ENCODE results near the gene TAGAP.

TAGAP gene

GRCh38 chr6:159084493-159085091 lies 39.8 kb upstream of the TAGAP start:
- H3K27me3 ChIP-seq (replicated peaks; ENCODE audit: control insufficient read depth, insufficient read depth, low read length, poor library complexity, severe bottlenecking) = no peaks in the 10 kb centered on the region
- H3K4me3 ChIP-seq (ENCODE audit: insufficient read depth, low read depth, low read length, poor library complexity, severe bottlenecking) = no peak overlapping the region
- no peaks in the 10 kb centered on the region for H3K4me1 ChIP-seq (ENCODE audit: control insufficient read depth, insufficient read depth, low read length, poor library complexity, severe bottlenecking)
- no peak for DNase-seq
- H3K9me3 ChIP-seq (ENCODE audit: control insufficient read depth, low read length) = no peaks in the 10 kb centered on the region
- no peak overlapping the region for H3K27ac ChIP-seq (ENCODE audit: insufficient read depth, low read length, poor library complexity, severe bottlenecking)
- H3K36me3 ChIP-seq (ENCODE audit: control insufficient read depth, insufficient read depth, low read length) = no peaks in the 10 kb centered on the region

DNA sequence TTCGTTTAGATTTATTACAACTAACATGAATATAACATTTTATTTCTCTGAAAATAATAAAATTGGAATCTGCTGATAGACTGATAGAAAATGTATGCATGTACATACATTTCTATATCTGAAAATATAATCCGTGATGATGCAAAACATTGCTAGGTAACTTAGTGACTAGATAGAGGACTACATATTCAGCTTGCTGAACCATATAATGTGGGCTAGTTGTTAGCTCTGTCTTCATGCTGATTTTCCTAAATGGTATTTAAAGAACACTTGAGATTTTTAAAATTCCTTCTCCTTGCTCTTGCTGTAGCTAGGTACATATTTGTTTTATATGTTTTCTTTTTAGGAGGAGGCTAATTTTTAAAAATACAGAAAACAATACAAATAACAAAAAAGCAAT lies 38.4 kb upstream of the TAGAP start:
- DNase-seq = no peak

GRCh38 chr6:159082039-159082815 lies 37.4 kb upstream of the TAGAP start:
- no peak for DNase-seq
- Histone ChIP-seq H3K4me1 (ENCODE audit: control insufficient read depth, insufficient read depth, low read length, poor library complexity, severe bottlenecking) (no peaks in the 10 kb centered on the region), H3K27ac (ENCODE audit: insufficient read depth, low read length, poor library complexity, severe bottlenecking) (no peak overlapping the region), H3K4me3 (ENCODE audit: insufficient read depth, low read depth, low read length, poor library complexity, severe bottlenecking) (no peak overlapping the region), H3K27me3 (replicated peaks; ENCODE audit: control insufficient read depth, insufficient read depth, low read length, poor library complexity, severe bottlenecking) (no peaks in the 10 kb centered on the region), H3K9me3 (ENCODE audit: control insufficient read depth, low read length) (no peaks in the 10 kb centered on the region), H3K36me3 (ENCODE audit: control insufficient read depth, insufficient read depth, low read length) (no peaks in the 10 kb centered on the region)

More for the DNA sequence above, 38.4 kb upstream of the TAGAP start:
- Histone ChIP-seq H3K36me3 (ENCODE audit: control insufficient read depth, insufficient read depth, low read length) (no peaks in the 10 kb centered on the region), H3K27me3 (replicated peaks; ENCODE audit: control insufficient read depth, insufficient read depth, low read length, poor library complexity, severe bottlenecking) (no peaks in the 10 kb centered on the region), H3K4me3 (ENCODE audit: insufficient read depth, low read depth, low read length, poor library complexity, severe bottlenecking) (no peak overlapping the region), H3K4me1 (ENCODE audit: control insufficient read depth, insufficient read depth, low read length, poor library complexity, severe bottlenecking) (no peaks in the 10 kb centered on the region), H3K9me3 (ENCODE audit: control insufficient read depth, low read length) (no peaks in the 10 kb centered on the region), H3K27ac (ENCODE audit: insufficient read depth, low read length, poor library complexity, severe bottlenecking) (no peak overlapping the region)

DNA sequence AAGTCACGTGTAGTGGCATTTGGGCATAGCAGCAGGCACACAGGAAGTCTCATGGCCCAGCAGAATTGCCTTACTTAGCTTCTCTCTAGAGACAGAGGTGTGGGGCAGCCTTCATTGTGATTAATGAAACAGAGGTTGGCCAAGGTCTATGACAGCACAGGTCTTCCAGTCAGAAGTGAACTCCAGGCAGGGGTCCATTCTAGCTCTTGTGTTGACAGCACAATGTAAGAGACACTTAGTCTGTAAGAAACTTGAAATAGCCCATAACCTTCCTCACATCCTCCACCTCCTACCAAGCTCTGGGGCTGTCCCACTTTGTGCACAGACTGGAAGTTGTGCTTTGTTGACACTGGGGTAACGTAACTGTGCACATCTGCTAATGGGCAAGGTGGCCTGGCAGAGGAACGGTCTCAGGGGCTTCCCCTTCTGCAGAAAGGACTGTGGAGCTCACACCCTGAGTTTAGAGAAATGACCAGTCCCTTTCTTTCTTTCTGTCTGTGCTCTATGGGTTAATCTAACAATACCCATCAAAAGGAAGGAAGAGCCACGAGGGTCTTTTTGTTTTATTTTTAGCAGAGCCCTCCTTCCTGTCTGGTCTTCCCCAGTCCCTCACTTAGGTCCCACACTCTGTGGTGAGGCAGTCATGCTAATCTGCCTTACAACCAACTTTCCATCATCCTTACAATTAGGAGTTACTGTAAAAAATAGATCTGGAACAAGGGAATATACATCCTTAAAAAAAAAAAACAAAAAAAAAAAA lies 35.6 kb upstream of the TAGAP start:
- Histone ChIP-seq H3K4me3 (ENCODE audit: insufficient read depth, low read depth, low read length, poor library complexity, severe bottlenecking) (no peak overlapping the region), H3K36me3 (ENCODE audit: control insufficient read depth, insufficient read depth, low read length) (no peaks in the 10 kb centered on the region), H3K9me3 (ENCODE audit: control insufficient read depth, low read length) (no peaks in the 10 kb centered on the region), H3K27ac (ENCODE audit: insufficient read depth, low read length, poor library complexity, severe bottlenecking) (no peak overlapping the region), H3K27me3 (replicated peaks; ENCODE audit: control insufficient read depth, insufficient read depth, low read length, poor library complexity, severe bottlenecking) (no peaks in the 10 kb centered on the region), H3K4me1 (ENCODE audit: control insufficient read depth, insufficient read depth, low read length, poor library complexity, severe bottlenecking) (no peaks in the 10 kb centered on the region)
- DNase-seq = no peak

DNA sequence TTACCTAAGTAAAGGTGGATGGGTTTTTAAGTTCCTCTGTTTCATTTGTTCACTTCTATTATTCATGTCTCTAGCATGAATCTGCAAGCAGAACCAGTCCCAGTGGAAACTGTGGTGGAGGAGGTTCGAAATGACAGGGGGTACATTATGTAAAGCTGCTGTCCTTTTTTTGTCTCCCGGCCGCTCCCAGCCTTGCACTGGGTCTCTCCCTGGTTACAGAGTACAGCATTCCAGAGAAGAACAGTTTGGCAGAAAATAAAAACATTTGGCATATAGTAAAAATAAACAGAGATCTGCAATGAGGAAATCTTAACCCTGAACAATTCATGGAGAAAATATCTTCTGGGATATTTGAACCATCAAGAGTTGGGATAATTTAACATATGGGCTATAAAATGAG lies 34.6 kb upstream of the TAGAP start:
- no peaks in the 10 kb centered on the region for H3K27me3 ChIP-seq (replicated peaks; ENCODE audit: control insufficient read depth, insufficient read depth, low read length, poor library complexity, severe bottlenecking)
- DNase-seq = no peak
- no peak overlapping the region for H3K27ac ChIP-seq (ENCODE audit: insufficient read depth, low read length, poor library complexity, severe bottlenecking)
- H3K9me3 ChIP-seq (ENCODE audit: control insufficient read depth, low read length) = no peaks in the 10 kb centered on the region
- H3K4me3 ChIP-seq (ENCODE audit: insufficient read depth, low read depth, low read length, poor library complexity, severe bottlenecking) = no peak overlapping the region
- no peaks in the 10 kb centered on the region for H3K4me1 ChIP-seq (ENCODE audit: control insufficient read depth, insufficient read depth, low read length, poor library complexity, severe bottlenecking)
- no peaks in the 10 kb centered on the region for H3K36me3 ChIP-seq (ENCODE audit: control insufficient read depth, insufficient read depth, low read length)

DNA sequence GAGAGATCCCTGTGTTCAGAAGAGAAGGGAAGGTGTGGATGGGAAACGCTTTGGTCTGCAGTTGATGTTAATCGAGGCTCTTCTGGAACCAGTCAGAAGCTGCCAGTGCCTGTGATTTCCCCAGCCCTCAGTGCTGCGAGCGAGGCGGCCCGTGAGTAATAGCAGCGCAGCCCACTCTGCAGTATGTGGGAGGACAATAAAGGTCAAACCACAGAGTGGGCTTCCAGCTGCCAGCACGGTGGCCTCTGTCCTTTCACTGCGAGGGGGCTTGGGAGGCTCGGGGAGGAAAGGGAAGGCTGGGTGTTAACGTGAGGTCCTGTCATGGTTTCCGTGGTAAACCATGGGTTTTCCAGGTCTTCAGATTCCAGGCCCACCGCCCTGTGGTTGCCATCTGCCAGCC lies 32.3 kb upstream of the TAGAP start:
- Histone ChIP-seq H3K36me3 (ENCODE audit: control insufficient read depth, insufficient read depth, low read length) (no peaks in the 10 kb centered on the region), H3K4me1 (ENCODE audit: control insufficient read depth, insufficient read depth, low read length, poor library complexity, severe bottlenecking) (no peaks in the 10 kb centered on the region), H3K27ac (ENCODE audit: insufficient read depth, low read length, poor library complexity, severe bottlenecking) (no peak overlapping the region), H3K9me3 (ENCODE audit: control insufficient read depth, low read length) (no peaks in the 10 kb centered on the region), H3K4me3 (ENCODE audit: insufficient read depth, low read depth, low read length, poor library complexity, severe bottlenecking) (no peak overlapping the region), H3K27me3 (replicated peaks; ENCODE audit: control insufficient read depth, insufficient read depth, low read length, poor library complexity, severe bottlenecking) (no peaks in the 10 kb centered on the region)
- DNase-seq = no peak

DNA sequence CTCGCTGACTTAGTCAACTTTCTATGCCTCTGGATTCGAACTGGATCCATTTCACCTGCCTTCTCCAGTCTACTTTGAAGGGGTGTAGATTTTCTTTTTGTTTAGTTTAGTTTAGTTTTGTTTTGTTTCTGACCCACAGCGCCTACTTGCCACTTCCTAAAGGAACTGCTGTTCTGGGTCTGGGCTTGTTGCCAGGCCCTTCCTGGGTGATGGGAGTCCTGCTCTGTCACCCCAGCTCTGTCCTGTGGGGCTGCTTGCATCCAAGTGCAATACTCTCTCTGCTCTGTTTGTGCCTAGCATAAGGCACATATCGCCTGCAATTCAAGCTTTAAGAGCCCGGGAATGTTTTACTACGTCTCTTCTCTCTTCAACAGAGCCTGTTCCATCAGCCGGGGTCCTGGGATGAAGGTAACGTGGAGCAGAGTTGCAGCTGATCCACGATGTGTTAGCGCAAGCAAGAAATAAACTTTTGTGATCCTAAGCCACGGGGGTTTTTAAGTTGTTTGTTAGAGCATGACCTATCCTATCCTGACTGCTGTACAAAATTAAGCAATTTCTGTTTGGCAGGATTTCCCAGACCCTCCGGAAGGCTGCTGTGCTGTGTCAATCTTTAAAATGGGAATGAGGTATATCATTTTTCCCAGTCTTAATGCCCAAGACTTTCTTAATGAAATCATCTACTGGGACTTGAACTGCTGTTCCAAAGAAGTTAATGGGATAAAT lies 30.9 kb upstream of the TAGAP start:
- no peak for DNase-seq
- Histone ChIP-seq H3K27me3 (replicated peaks; ENCODE audit: control insufficient read depth, insufficient read depth, low read length, poor library complexity, severe bottlenecking) (no peaks in the 10 kb centered on the region), H3K9me3 (ENCODE audit: control insufficient read depth, low read length) (no peaks in the 10 kb centered on the region), H3K4me1 (ENCODE audit: control insufficient read depth, insufficient read depth, low read length, poor library complexity, severe bottlenecking) (no peaks in the 10 kb centered on the region), H3K36me3 (ENCODE audit: control insufficient read depth, insufficient read depth, low read length) (no peaks in the 10 kb centered on the region), H3K4me3 (ENCODE audit: insufficient read depth, low read depth, low read length, poor library complexity, severe bottlenecking) (no peak overlapping the region), H3K27ac (ENCODE audit: insufficient read depth, low read length, poor library complexity, severe bottlenecking) (no peak overlapping the region)

DNA sequence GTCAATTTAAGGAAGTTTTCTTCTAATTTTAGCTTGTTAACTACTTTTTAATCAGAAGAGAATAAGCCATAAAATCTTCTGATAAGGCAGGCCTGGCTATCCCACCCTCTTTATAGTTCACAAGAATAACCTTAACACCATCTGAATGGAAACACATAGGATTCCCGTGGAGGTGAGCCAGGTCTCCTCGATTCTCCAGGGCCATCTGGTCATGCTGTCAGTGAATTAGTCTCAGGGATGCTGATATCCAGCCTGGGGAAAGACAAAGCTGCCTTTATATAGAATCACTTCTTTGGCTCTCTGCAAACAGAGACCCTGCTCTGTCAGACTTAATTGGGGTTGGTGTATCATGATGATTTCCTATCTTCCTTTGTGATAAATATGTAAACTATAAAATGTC lies 30.1 kb upstream of the TAGAP start:
- Histone ChIP-seq H3K9me3 (ENCODE audit: control insufficient read depth, low read length) (no peaks in the 10 kb centered on the region), H3K27me3 (replicated peaks; ENCODE audit: control insufficient read depth, insufficient read depth, low read length, poor library complexity, severe bottlenecking) (no peaks in the 10 kb centered on the region), H3K27ac (ENCODE audit: insufficient read depth, low read length, poor library complexity, severe bottlenecking) (no peak overlapping the region), H3K4me1 (ENCODE audit: control insufficient read depth, insufficient read depth, low read length, poor library complexity, severe bottlenecking) (no peaks in the 10 kb centered on the region), H3K36me3 (ENCODE audit: control insufficient read depth, insufficient read depth, low read length) (no peaks in the 10 kb centered on the region), H3K4me3 (ENCODE audit: insufficient read depth, low read depth, low read length, poor library complexity, severe bottlenecking) (no peak overlapping the region)
- DNase-seq = no peak

- Histone ChIP-seq H3K36me3 (ENCODE audit: control insufficient read depth, insufficient read depth, low read length) (no peaks in the 10 kb centered on the region), H3K27me3 (replicated peaks; ENCODE audit: control insufficient read depth, insufficient read depth, low read length, poor library complexity, severe bottlenecking) (no peaks in the 10 kb centered on the region), H3K9me3 (ENCODE audit: control insufficient read depth, low read length) (no peaks in the 10 kb centered on the region), H3K27ac (ENCODE audit: insufficient read depth, low read length, poor library complexity, severe bottlenecking) (no peak overlapping the region), H3K4me1 (ENCODE audit: control insufficient read depth, insufficient read depth, low read length, poor library complexity, severe bottlenecking) (no peaks in the 10 kb centered on the region), H3K4me3 (ENCODE audit: insufficient read depth, low read depth, low read length, poor library complexity, severe bottlenecking) (no peak overlapping the region)
- DNase-seq = no peak
Observed at GRCh38 chr6:159074120-159074684, 29.4 kb upstream of the TAGAP start.

All from effector memory CD4-positive, alpha-beta T cell (primary cell).